ENCODE results near the gene FAM131C. TPM values are rescaled to one million over a fixed set of nuclear protein-coding genes. Genes with fewer than 3 reads are reported as not detected.

The FAM131C gene
- total RNA-seq, 1 experiment from 2014 or later = 3.0 TPM

GRCh38 chr1:16018749-16019643 lies 54.5 kb downstream of the FAM131C start:
- no peak for DNase-seq (ENCODE audit: extremely low read depth, low read depth)

- no peak for DNase-seq (ENCODE audit: extremely low read depth, low read depth)
These were observed 55.1 kb downstream of the FAM131C start for GRCh38 chr1:16018308-16018707.

GRCh38 chr1:16017461-16018303 lies 55.8 kb downstream of the FAM131C start, which contains the start of gene HSPB7:
Gene HSPB7, minus strand, starts transcription at chr1:16018043. Its CDS starts 80 bp downstream, at chr1:16017963.
- DNase-seq (ENCODE audit: extremely low read depth, low read depth) = no peak

GRCh38 chr1:16017076-16017460 lies 56.4 kb downstream of the FAM131C start:
- DNase-seq (ENCODE audit: extremely low read depth, low read depth) = no peak

GRCh38 chr1:16015960-16016901 lies 57.2 kb downstream of the FAM131C start:
- no peak for DNase-seq (ENCODE audit: extremely low read depth, low read depth)

- no peak for DNase-seq (ENCODE audit: extremely low read depth, low read depth)
These were observed 58.0 kb downstream of the FAM131C start for GRCh38 chr1:16015491-16015890.

- DNase-seq (ENCODE audit: extremely low read depth, low read depth) = no peak
These were observed 58.7 kb downstream of the FAM131C start for GRCh38 chr1:16014509-16015482.

- no peak for DNase-seq (ENCODE audit: extremely low read depth, low read depth)
These were observed 59.6 kb downstream of the FAM131C start for GRCh38 chr1:16013908-16014258.

- no peak for DNase-seq (ENCODE audit: extremely low read depth, low read depth)
These were observed 60.1 kb downstream of the FAM131C start for GRCh38 chr1:16013220-16013907.

- DNase-seq (ENCODE audit: extremely low read depth, low read depth) = no peak
These were observed 60.7 kb downstream of the FAM131C start for GRCh38 chr1:16012590-16013219.

GRCh38 chr1:16011936-16012589 lies 61.4 kb downstream of the FAM131C start:
- no peak for DNase-seq (ENCODE audit: extremely low read depth, low read depth)

GRCh38 chr1:16010837-16011236 lies 62.6 kb downstream of the FAM131C start:
- no peak for DNase-seq (ENCODE audit: extremely low read depth, low read depth)

- DNase-seq (ENCODE audit: extremely low read depth, low read depth) = no peak
These were observed 63.8 kb downstream of the FAM131C start for GRCh38 chr1:16009678-16010077.

- DNase-seq (ENCODE audit: extremely low read depth, low read depth) = peak; percentile 63
These were observed 64.4 kb downstream of the FAM131C start for GRCh38 chr1:16009030-16009460.

Measured in NCI-H460 (cell line).